Measurements from ENCODE around the gene PPP2R5C.

The PPP2R5C gene

DNA sequence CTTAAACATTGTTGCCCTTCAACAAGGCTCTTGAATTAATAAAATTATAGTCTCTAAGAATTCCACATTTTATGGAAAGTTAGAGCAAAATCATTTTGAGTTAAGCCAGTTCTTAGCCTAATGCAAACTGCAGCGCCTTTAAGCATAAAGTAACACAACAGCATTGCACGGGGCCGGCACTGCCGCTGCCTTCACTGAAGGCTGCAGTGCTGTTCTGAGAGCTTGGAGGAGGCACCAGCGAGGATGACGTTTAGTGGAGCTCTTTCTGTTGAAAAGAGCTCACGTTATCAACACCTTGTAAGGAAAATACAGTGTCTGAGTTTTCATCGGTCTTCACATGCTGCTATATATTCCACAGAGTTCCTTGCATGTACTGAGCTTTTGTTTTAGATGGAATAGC, 164.6 kb downstream of the PPP2R5C start:
- DNase-seq: no peak

DNA sequence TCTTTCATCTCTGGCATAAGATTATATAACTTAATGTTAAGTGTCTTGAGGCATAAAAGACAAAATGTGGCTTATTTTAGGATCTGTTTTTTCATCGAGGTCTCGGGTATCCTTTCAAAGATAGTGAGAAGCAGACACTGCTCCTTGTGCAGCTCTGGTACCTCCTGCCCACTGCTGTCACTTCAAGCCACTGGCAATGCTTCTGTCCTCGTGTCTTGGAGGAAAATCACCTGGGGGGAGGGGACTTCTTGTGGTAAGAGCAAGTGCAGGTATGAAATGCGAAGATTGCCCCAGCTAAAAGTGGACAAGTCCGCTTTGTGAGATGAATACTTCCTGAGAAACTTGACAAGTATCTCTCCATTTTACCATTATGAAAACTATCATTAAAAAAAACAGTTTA, 165.1 kb downstream of the PPP2R5C start:
- DNase-seq: no peak

DNA sequence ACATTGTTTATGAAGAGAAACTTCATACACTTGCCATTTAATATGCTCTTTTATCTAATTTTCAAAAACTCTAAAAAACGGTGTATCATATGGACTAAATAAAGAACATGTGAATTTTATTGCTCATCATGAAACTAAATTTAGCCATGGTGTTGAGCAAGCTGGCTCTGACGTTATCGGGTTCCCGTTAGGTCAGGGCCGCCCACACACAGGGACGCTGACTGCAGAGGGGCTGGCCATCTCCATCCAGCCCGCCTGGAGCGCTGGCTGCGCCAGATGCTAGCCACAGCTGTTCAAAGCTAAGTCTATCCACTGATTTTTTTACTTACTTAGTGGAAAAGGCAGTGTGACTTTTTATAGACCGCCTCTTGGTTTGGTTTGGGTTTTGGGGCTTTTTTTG, 166.3 kb downstream of the PPP2R5C start:
- DNase-seq: no peak

DNA sequence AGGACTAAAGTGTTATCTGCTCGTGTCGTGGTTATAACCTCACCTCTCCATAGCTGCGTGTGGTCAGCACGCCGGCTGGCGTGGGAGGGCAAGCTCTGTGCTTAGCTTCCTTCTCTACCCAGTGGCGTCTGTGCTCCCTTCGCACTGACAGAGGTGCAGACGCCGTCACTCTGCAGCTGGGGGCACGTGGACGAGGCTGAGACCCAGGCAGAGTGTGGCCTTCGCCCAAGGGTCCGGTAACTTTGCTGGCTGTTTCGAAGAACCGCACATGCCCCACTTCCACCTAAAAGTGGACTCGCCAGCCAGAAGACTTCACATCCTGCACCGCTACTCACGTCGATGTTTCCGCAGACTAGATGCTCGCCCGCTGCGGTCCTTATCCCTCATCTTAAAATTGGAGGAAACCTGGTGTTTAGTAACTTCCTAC, 166.9 kb downstream of the PPP2R5C start:
- no peak for DNase-seq

DNA sequence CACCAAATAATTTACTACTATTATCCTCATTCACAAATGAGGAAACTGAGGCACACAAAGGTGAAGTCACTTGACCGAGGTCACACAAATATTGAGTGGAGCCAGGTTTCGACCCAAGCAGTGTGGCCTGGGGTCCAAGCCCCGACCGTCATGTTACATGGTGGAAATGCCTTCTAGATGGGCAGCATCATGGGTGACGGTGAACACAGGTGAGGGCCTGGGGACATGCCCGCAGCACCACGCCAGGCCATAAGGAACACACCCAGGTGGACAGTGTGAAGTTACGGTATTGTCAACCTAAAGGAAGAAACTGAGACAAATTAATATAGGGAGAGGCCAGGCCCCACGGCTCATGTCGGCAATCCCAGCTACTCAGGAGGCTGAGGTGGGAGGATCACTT, 167.6 kb downstream of the PPP2R5C start:
- no peak for DNase-seq

DNA sequence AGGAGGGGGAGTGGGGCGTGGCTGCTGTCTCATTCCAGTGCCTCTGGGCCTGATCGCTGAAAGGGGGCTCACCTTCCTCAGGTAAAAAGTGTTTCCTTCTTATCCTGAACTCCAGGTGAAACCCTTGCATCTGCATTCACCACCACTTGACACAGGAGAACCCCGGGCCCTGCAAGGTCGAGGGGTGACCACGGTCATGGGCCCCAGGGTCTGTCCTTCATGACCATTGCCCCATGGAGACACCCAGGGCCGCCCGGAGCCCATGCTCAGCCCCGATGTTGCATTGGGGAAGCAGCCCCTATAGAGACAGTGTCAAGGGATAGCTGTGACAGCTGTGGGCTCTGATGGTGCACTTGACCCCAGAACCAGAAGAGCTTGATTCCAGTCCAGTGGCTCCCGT, 168.4 kb downstream of the PPP2R5C start:
- DNase-seq: no peak

DNA sequence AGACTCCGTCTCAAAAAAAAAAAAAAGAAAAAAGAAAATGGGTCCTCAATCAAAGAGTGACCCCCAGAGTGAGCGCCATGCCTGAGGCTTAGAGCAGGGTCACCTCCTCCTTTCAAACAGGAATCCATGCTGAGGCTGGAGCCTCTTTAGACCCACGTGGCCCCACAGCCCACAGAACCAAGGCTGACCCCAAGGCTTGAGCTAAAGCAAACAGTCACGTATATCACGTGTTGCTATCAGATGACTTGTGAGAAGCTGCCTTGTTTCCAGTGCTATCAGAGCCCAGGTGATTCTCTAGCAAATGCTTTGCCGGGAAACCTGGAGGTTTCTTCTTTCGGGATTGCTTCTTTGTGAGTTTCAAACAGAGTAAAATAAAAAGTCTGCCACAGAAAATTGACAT, 171.2 kb downstream of the PPP2R5C start:
- no peak for DNase-seq

DNA sequence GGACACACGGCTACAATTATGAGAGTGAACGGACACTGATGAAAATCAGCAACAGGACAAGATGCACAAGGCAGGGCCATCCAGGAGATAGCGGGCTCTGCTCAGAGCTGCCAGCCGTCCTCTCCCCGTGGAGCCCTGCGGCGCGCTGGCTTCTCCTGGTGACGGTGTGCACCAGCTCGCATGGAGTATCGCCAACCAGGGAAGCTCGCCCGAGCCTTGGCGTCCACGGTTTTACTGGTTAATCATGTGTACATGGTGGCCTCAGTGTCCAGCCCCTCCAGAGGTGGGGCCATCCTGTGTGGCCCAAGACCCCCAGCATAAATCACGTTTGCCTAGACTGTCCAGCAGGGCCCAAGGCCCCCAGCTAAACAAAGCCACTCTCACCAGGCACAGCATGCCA, 171.7 kb downstream of the PPP2R5C start:
- no peak for DNase-seq

DNA sequence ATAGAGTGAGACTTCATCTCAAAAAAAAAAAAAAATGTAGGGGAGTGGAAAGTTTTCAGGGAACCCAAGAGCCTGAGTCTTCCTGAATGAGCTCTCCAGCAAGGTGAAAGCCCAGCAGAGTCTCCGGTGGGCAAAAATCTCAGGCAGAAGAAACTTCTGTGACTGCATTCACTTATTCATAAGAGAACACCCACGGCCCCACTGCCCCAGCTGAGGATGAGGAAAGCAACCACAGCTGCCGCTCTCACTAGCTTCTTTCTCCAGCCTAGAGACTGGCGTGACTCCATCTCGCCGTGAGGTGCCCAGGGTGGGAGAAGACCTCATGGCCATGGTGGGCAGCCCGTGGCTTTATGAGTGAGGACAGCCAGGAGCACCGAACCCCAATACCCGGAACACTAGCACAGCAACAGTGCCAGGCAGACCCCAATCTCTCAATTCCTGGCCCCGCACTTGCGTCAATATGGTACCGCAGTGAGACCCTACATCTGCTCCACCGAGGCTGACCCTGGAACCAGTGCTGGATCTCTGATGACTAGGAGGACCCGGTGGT, 173.2 kb downstream of the PPP2R5C start:
- DNase-seq: no peak

DNA sequence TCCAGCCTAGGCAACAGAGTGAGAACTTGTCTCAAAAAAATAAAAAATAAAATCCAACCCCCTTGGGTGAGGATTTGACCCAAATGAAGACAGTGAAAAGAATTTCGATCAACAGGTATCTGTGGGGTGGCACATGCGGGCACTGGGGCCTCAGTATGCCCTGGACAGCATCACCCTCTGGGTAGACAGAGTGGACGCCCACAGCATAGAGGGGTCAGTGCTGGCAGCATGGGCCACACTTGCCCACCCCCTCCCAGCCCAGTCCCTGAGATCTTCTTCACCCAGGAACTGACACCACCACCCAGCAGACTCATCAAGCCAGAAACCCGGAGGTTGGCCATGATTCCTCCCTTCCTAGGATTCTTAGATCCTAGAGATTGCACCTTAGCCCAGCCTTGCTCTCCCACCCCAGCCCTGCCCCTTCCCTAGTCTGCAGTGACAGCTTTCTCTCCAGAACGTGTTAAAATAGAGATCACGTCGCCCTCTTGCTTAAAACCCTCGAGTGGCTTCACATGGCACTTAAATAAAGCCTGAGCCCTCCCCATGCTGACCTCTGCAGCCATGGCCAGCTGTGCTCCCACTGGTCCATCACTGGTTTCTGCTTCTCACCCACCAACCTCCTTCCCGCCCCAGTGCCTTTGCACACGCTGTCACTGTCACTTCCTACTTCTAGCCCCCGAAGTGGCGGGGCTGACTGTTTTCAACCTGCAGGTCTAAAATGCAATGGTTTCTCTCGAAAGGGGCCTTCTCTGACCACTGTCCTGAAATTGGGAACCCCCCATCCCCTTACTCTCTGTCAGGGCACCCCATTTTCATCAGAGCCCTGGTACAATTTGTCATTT, 176.6 kb downstream of the PPP2R5C start:
- no peak for DNase-seq

DNA sequence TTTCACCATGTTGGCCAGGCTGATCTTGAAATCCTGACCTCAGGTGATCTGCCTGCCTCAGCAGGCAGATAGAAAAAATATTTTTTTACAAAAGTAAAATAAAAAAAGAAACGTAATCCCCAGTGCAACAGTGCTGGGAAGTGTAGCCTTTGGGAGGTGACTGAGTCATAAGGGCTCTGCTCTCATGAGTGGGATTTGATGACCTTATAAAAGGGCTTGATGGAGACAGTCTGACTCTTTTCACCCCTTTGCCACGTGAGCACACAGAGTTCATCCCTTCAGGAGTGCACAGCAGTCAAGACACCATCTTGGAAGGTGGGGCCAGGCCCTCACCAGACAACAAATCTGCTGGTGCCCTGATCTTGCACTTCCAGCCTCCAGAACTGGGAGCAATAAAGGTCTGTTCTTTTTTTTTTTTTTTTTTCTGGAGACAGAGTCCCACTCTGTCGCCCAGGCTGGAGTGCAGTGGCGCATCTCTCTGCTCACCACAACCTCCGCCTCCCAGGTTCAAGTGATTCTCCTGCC, 178.2 kb downstream of the PPP2R5C start:
- DNase-seq: no peak

DNA sequence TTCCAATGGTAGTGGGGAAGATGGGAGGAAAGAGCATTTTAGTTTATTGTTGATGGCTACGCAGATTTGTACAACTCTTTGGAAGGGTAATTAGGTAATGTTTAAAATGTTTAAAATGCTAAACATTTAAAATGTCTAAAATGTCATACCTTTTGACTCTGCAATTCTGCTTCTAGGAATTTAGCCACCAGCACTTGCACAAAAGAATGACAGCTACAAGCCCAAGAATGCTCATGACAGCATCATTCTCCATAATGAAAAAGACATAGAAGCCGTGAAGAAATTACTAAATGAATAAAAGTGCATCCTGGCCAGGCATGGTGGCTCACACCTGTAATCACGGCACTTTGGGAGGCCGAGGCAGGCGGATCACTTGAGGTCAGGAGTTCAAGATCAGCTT, 182.9 kb downstream of the PPP2R5C start:
- DNase-seq: no peak

DNA sequence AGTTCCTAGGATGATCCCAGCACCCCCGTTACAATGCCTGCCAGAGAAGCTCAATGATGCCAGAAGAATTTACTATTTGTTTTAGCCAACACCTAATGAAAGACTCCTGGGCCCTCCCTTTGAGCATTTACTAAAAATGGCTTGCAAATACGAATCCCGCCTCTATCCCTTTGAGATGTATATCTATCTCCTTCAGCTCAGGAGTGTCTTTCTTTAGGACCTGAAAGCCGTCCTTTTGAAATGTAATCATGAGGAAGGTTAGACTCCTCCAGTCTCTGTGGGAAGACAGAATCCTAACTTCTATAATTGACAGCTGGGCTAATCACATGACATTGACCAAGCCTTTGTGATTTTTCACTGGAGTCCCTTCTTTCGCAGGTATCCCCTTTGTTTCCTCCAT, 183.7 kb downstream of the PPP2R5C start:
- no peak for DNase-seq

DNA sequence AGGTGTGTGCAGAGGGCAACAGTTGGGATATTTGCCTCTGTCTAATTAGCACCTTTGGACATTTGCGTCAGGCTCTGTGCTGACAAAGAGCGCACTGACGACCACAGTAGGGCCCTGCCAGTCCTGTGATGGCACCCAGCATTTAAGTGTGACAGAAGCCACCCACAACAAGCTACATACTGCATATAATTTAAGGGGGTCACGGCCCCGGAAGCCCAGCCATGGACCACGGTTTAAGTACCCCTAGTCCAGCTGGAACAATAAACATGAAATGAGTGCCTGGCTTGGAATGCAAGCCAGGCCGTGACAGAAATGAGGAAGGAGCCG, 186.0 kb downstream of the PPP2R5C start:
- no peak for DNase-seq

DNA sequence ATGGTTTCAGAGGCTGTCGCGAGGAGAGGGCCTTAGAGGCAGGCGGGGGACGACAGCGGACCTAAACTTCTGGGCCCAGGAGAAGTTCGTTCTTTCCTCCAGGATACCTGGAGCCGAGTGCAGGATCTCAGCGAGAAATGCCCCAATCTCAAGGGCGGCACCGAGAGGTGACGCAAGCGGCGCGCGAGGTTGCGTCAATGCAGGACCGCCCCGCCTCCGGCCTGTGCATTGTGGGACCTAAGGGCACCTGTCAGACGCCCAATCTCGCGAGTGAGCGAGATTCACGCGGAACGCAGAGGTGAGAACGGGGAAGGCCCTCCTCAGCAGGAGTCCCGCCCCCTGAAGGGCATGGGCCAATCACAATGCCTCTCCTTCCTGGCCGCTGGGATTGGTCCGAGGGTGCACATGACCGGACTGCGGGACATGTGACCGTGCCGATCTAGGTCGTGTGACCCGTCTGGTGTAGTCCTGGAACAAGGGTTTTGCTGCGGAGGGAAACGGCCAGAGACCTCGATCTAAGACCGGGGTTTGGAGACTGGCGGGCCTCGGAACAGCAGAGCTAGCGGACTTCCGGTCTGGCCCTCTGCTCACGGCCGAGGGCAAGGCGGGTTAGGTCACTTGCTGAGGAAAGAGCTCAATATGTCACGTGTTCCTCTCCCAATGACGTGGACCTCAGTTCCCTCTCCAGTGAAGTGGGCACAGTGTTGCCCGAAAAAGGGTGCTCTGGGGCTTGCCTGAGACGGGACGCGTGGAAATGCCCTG, 186.6 kb downstream of the PPP2R5C start:
- peak; percentile 97 for DNase-seq

DNA sequence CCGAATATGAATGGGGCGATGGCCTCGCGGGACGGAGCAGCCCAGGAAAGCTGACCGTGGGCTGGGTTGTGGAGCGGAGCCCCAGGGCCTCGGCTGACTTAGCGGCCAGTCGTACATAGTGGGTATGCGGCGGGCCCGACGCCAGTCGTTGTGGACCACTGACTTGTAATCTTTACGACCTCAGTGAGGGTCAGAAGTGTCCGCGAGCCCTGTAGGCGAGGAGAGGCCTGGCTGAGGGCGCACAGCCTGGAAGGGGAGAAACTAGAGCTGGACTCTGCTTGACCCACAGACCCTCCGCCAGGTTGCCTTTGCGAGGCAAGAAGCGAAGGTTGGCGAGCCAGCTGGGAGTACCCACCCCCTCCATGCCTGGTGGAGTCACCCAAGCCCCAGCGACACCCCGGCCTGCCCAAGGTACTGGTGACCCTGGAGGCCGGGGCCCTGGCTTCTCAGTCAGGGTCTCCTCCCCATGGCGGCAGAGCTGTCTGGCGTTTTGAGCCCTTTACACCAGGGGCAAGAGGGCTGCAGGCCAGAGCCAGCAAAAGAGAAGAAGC, 187.2 kb downstream of the PPP2R5C start:
- DNase-seq: no peak

DNA sequence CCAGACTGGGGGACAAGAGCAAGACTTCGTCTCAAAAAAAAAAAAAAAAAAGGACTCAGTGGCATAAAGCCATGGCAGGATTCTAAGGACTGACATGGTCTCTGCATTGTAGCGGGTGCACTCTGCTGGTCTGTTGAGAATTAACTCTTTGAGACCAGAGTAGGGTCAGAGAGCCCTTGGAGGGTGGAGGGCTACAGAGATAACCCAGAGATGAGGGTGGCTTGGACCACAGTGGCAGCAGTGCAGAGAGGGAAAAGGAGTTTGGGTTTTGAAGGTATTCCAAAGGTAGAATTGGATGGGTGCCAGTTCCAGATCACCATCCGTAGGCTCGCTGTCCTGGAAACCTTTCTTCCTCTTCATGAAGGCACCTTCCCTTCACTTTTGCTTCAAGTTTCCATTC, 188.6 kb downstream of the PPP2R5C start:
- no peak for DNase-seq

DNA sequence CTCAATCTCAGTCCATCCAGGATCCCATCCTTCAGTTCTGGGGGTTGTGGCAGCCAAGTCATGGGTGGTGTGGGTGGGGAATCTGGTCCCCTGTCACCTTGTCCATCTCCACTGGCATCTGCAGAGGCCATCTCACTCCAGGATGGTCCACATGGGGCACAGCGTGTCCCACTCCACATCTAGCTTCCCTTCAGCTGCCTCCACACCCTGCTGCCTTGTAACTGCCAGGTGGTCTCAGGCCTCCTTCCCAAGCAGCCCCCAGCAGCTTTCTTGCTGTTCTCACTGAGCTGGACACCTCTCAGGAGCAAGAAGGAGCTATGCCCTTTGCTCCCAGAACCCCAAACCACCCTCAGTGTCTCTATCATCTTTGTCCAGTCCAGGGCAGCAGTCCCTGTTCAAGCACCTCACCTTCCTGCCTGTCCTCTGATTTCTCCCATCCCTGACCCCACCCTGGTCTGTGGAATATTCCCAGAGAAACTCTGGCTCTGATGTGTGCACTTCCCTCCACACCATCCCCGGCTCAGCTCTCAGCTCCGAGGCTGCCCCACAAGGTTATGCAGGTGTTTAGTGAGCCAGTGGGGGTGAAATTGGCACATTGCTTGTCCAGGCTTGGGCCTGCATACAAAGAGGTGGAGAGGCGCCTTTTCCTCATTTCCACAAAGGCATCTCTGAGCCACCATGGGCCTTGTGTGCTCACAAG, 189.2 kb downstream of the PPP2R5C start:
- no peak for DNase-seq

DNA sequence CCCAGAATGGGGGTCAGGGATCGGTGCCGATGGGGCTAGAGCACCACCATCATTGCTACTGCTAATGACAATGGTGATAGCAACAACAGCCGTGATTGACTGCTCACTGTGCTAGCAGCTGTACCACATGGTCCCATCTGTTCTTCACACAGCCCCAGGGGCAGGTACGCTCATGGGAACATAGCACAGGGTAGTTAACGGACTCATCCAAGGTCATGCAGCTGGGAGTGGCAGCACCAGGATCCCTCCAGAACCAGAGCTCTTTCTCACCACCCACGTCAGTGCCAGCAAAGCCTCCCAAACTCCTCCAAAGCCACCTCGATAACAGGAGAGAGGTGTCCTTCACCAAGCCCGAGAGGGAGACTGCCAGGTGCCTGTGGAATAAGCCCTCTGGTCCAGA, 191.6 kb downstream of the PPP2R5C start:
- no peak for DNase-seq

DNA sequence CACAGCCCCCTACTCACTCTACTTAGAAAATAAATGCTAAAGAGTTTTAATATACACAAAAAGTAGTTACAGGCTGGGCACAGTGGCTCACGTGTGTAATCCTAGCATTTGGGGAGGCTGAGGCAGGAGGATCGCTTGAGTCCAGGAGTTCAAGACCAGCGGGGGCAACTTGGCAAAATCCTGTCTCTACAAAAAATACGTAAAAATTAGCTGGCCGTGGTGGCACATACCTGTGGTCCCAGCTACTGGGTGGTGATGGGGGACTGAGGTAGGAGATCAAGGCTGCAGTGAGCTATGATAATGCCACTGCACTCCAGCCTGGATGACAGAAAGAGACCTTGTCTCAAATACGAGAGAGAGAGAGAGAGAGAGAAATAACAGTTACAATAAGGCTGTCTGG, 193.0 kb downstream of the PPP2R5C start:
- no peak for DNase-seq

DNA sequence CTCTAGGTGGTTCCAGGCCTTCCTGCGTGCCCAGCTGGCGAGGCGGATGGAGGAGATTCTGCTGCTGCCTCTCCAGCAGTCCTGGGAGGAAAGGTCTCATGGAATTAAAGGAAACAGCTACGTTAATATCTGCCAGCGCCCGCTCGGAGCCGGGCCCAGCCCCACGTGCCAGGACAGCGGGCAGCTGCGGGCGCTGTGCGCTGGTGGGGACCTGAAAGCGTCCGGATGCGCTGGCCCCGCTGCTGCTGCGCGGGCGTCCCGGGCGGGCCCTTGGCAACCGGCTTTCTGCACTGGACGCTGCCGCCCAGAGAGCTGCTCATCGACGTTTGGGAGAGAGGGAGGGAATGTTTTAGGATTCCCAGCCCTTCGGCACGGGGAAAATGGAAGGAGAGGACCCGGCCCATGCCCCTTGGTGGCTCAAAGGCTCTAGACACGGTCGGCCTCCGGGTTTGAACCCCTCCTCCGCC, 194.2 kb downstream of the PPP2R5C start:
- DNase-seq: no peak

DNA sequence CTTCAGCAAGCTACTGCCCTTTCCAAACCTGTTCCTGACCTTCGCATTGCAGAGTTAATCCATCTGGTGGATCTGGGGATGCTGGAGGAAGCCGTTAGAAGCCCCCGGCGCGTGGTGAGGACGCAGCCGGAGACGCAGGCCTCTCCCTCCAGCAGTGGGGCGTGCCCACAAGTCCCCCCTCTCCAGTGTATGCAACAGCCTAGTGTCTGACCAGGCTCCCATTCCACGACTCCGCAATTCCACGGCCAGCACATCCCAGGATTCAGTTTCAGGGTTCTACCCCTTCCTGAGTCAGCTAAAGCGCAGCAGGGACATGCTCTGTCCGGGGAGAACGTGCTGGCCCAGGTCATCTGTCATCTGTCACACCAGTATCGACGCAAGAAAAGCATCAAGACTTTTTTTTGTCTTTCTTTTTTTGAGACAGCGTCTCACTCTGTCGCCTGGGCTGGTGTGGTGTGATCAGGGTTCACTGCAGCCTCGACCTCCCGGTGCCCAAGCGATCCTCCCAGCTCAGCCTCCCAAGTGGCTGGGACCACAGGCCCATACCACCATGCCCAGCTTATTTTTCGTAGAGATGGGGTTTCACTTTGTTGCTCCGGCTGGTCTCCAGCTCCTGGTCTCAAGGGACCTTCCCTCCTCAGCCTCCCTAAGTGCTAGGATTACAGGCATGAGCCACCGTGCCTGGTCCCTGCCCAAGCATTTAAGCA, 194.8 kb downstream of the PPP2R5C start:
- no peak for DNase-seq
